Activated T-cell treated with anti-CD3 and anti-CD28 coated beads, Interleukin-2, amount 50 U/mL, for 72 hours (primary cell): Measurements from ENCODE around the gene LST1. TPM values are rescaled to one million over a fixed set of nuclear protein-coding genes. Genes with fewer than 3 reads are reported as not detected.

Source experiments
- ATAC-seq, 2 donors: fragments of 150-1000 bp; cut with Tn5 transposase; replicated peaks in 1 of 2; 2 replicates each; pipeline ENCODE4 v1.10.0; 2021; ENCODE audit warnings: moderate library complexity in 2 of 2, mild to moderate bottlenecking in 1 of 2
- DNase-seq, 2 donors: peaks; one replicate each; pipeline ENCODE4 v3.0.0; 2021 to 2022; ENCODE audit warnings: mixed read lengths in 1 of 2
- H3K27ac Mint-ChIP-seq: one replicate; pipeline ENCODE4 v1.8.0; 2022; ENCODE audit warnings: mild to moderate bottlenecking, moderate library complexity, mixed read lengths
- H3K27me3 Mint-ChIP-seq: one replicate; pipeline ENCODE4 v1.8.0; 2022; ENCODE audit warnings: low read depth, mixed read lengths
- H3K36me3 Mint-ChIP-seq, 2 donors: one replicate each; pipeline ENCODE4 v1.8.0; 2022; ENCODE audit warnings: mixed read lengths in 2 of 2, mild to moderate bottlenecking in 1 of 2; ENCODE audit not compliant: insufficient read depth in 2 of 2
- H3K4me1 Mint-ChIP-seq: one replicate; pipeline ENCODE4 v1.8.0; 2022; ENCODE audit warnings: low read depth, mixed read lengths
- H3K4me3 Mint-ChIP-seq, 2 donors: one replicate each; pipeline ENCODE4 v1.8.0; 2022; ENCODE audit warnings: mild to moderate bottlenecking in 2 of 2, mixed read lengths in 2 of 2, moderate library complexity in 2 of 2
- H3K9me3 Mint-ChIP-seq, 2 donors: one replicate each; pipeline ENCODE4 v1.8.0; 2022; ENCODE audit warnings: mixed read lengths in 2 of 2
- total RNA-seq, 2 donors: library from RNA; stranded (reverse); gene quantifications; one replicate each; pipeline ENCODE4 v1.2.3, GENCODE V29; 2022

LST1 gene
- total RNA-seq, 2 donors from 2014 or later = 24.6 to 27.0 TPM

DNA sequence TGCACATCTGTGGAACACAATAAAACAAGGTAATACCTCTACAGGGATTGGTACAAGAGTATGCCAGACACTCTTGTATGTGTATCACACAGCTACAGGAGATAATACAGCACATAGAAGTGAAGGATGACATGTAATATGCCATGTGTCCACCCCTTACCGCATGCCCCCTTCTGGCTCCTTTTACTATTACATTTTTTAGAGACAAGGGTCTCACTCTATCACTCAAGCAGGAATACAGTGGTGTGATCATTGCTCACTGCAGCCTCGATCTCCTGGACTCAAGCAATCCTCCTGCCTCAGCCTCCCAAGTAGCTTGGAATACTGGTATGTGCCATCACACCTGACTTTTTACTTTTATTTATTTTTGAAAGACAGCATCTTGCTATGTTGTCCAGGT, 10.9 kb downstream of the LST1 start:
- DNase-seq (peak; percentile 41 to 55), ATAC-seq (peak; percentile 62)
- H3K36me3 Mint-ChIP-seq = peaks cover 0 to 4% of the 10 kb centered on the region in 2 donors
- H3K4me3 Mint-ChIP-seq = no peak overlapping the region
- peaks cover 47% of the 10 kb centered on the region for H3K4me1 Mint-ChIP-seq
- no peaks in the 10 kb centered on the region for H3K27me3 Mint-ChIP-seq
- no peak overlapping the region for H3K27ac Mint-ChIP-seq
- H3K9me3 Mint-ChIP-seq = no peaks in the 10 kb centered on the region

DNA sequence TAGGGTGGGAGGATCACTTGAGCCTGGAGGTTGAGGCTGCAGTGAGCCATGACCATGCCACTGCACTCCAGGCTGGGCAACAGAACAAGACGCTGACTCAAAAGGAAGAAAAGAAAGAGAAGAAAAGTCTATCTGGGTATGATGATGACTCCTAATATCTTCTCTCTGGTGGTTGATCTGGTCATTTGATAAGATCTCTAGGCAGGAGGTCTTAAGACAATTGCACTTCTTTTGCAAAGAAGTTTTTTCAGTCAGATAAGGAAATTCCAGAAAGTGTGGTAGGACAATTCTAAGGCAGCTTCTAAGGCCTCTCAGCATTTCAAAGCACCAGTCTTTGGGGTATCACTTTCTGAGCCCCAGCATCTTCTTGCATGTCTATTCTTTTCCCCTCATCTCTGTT, 21.2 kb downstream of the LST1 start:
- no peak overlapping the region for H3K27ac Mint-ChIP-seq
- no peaks in the 10 kb centered on the region for H3K27me3 Mint-ChIP-seq
- no peaks in the 10 kb centered on the region for H3K4me1 Mint-ChIP-seq
- DNase-seq (no peak), ATAC-seq (no peak)
- no peak overlapping the region for H3K4me3 Mint-ChIP-seq
- no peaks in the 10 kb centered on the region for H3K36me3 Mint-ChIP-seq
- H3K9me3 Mint-ChIP-seq = no peaks in the 10 kb centered on the region

DNA sequence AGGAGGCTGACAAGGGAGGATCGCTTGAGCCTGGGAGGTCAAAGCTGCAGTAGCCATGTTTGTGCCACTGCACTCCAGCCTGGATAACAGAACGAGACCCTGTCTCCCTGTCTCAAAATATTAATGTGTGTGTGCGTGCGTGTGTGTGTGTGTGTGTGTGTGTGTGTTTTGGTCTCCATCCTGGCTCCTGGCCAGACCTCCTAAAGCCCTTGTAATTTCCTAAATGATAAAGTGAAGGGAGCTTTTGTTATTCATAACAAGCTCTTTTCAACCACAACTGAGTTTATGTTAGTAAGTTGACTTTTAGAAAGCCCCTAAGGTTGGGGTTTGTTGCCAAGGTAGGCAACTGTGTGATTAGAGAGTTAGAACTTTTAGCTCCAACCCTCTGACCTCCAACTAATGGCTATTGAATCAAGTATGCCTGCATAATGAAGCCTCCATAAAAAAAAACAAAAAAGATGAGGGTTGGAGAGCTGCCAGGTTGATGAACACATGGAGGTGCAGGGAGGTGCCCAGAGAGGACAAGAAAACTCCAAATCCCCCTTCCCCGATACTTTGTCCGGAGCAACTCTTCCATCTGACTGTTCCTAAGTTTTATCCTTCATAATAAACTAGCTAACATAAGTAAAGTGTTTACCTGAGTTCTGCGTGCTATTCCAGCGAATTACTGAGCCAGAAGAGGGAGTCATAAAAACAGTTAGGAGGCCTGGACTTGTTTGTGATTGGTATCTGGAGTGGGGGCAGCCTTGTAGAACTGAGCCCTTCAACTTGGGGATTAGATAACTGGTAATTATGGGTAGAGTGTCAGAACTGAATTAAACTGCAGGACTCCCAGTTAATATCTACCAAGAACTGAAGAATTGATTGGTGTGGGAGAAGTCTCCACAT, 23.7 kb downstream of the LST1 start:
- ATAC-seq (no peak), DNase-seq (no peak)
- Mint-ChIP-seq H3K36me3 (no peaks in the 10 kb centered on the region), H3K27me3 (no peaks in the 10 kb centered on the region), H3K9me3 (no peaks in the 10 kb centered on the region), H3K27ac (no peak overlapping the region), H3K4me1 (peaks cover 2% of the 10 kb centered on the region), H3K4me3 (no peak overlapping the region)

- Mint-ChIP-seq H3K4me3 (no peak overlapping the region), H3K27me3 (no peaks in the 10 kb centered on the region), H3K9me3 (no peaks in the 10 kb centered on the region), H3K27ac (no peak overlapping the region), H3K4me1 (peaks cover 14% of the 10 kb centered on the region), H3K36me3 (no peaks in the 10 kb centered on the region)
- DNase-seq (no peak), ATAC-seq (no peak)
Measured at GRCh38 chr6:31610968-31611367, 24.9 kb downstream of the LST1 start.

DNA sequence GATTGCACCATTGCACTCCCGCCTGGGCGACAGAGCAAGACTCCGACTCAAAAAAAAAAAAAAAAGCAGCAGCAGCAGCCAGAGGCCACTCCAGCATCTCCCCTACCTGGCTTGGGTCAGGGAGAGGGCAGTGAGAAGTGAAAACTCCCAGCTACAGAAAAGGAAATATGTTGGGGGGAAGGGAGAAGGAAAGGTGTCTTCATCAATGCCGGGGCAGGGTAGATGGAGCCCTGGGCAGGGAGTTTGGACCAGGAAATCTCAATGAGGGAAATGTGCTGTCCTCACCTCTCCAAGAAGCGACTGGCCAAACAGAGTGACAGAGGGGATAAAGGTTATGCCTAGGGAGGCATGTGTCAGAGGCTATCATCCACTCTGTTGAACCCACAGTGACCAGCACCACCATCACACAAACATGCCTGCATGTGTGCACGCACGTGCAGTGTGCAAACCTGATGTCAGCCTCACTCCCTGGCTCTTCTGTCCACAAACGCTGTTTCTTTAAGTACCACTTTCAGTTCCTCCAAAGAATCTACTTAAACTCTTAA, 28.1 kb downstream of the LST1 start:
- Mint-ChIP-seq H3K4me3 (no peak overlapping the region), H3K4me1 (peaks cover 44% of the 10 kb centered on the region), H3K36me3 (no peaks in the 10 kb centered on the region), H3K27me3 (no peaks in the 10 kb centered on the region), H3K27ac (no peak overlapping the region), H3K9me3 (no peaks in the 10 kb centered on the region)
- no peak for DNase-seq
- no peak for ATAC-seq

GRCh38 chr6:31614684-31615578, 28.9 kb downstream of the LST1 start, which contains the start of gene AIF1:
Gene AIF1 (plus strand): TSS chr6:31615234. CDS start chr6:31615330, 96 bp downstream.
- peaks cover 44% of the 10 kb centered on the region for H3K4me1 Mint-ChIP-seq
- no peaks in the 10 kb centered on the region for H3K27me3 Mint-ChIP-seq
- ATAC-seq = no peak
- H3K9me3 Mint-ChIP-seq = no peaks in the 10 kb centered on the region
- no peaks in the 10 kb centered on the region for H3K36me3 Mint-ChIP-seq
- H3K27ac Mint-ChIP-seq = peak within 1 kb of the TSS; percentile 66
- H3K4me3 Mint-ChIP-seq = peak within 1 kb of the TSS; percentile 75 to 88
- no peak for DNase-seq

GRCh38 chr6:31615748-31616147, 29.7 kb downstream of the LST1 start:
- Mint-ChIP-seq H3K4me1 (peaks cover 44% of the 10 kb centered on the region), H3K4me3 (peak overlapping the region; percentile 75 to 88), H3K27me3 (no peaks in the 10 kb centered on the region), H3K9me3 (no peaks in the 10 kb centered on the region), H3K36me3 (no peaks in the 10 kb centered on the region), H3K27ac (peak overlapping the region; percentile 66)
- DNase-seq (peak; percentile 49 to 52), ATAC-seq (no peak)

- H3K27ac Mint-ChIP-seq = peak overlapping the region; percentile 66
- H3K4me1 Mint-ChIP-seq = peaks cover 50% of the 10 kb centered on the region
- H3K36me3 Mint-ChIP-seq = peaks cover 7 to 10% of the 10 kb centered on the region in 2 donors
- no peak for ATAC-seq
- no peaks in the 10 kb centered on the region for H3K9me3 Mint-ChIP-seq
- H3K27me3 Mint-ChIP-seq = no peaks in the 10 kb centered on the region
- H3K4me3 Mint-ChIP-seq = peak overlapping the region; percentile 75 to 88
- DNase-seq = no peak
Measured at GRCh38 chr6:31617010-31617409, 30.9 kb downstream of the LST1 start.

- peak overlapping the region; percentile 81 for H3K27ac Mint-ChIP-seq
Measured at GRCh38 chr6:31619805-31620585, 33.9 kb downstream of the LST1 start.

GRCh38 chr6:31620586-31621319, 34.7 kb downstream of the LST1 start, which contains the start of gene PRRC2A:
Gene PRRC2A (plus strand): TSS chr6:31620715. CDS start chr6:31622790, 2,075 bp downstream.
- DNase-seq = peak; percentile 85 to 97
- Mint-ChIP-seq H3K4me1 (peaks cover 51% of the 10 kb centered on the region), H3K36me3 (peaks cover 15 to 32% of the 10 kb centered on the region in 2 donors)

More at GRCh38 chr6:31619805-31620585, 33.9 kb downstream of the LST1 start:
- H3K27me3 Mint-ChIP-seq = no peaks in the 10 kb centered on the region
- H3K36me3 Mint-ChIP-seq = peaks cover 15 to 28% of the 10 kb centered on the region in 2 donors
- peaks cover 54% of the 10 kb centered on the region for H3K4me1 Mint-ChIP-seq
- peak overlapping the region; percentile 77 to 85 for H3K4me3 Mint-ChIP-seq
- H3K9me3 Mint-ChIP-seq = no peaks in the 10 kb centered on the region
- peak; percentile 98 to 99 for DNase-seq
- peak; percentile 84 to 88 for ATAC-seq

DNA sequence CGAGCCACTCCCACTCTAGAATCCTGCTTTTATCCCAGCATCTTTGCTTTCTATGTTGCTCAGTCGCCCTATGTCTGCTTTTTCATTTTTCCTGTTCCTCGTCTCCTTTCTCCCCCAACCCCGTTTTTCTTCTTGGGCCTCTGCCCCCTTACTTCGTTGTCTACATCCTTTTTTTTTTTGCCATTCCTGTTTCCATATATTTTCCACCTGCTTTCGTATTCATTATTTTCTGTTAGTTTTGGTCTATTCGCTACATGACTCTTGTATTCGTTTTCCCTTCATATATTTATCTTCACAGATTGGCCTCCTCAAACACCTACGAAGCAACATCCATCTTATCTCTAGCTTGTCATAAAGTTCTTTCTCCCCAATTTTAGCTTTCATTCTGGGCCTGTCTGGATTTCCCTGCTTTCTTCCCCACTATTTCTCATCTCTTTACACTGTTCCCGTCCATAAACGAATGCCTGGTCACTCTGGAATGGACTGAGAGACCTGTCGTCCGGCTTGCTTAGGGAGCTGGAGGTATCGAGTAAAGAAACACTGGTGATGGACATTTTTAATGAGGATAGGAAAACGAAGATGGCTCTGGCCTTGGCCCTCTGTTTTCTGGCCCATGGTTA, 35.4 kb downstream of the LST1 start:
- Mint-ChIP-seq H3K4me3 (peak overlapping the region; percentile 85 to 97), H3K36me3 (peaks cover 18 to 39% of the 10 kb centered on the region in 2 donors), H3K27me3 (no peaks in the 10 kb centered on the region), H3K4me1 (peaks cover 45% of the 10 kb centered on the region), H3K27ac (peak overlapping the region; percentile 98), H3K9me3 (no peaks in the 10 kb centered on the region)
- DNase-seq (no peak), ATAC-seq (no peak)

More at GRCh38 chr6:31620586-31621319, 34.7 kb downstream of the LST1 start, which contains the start of gene PRRC2A:
- peak; percentile 36 to 67 for ATAC-seq
- Mint-ChIP-seq H3K27me3 (no peaks in the 10 kb centered on the region), H3K9me3 (no peaks in the 10 kb centered on the region), H3K4me3 (peak within 1 kb of the TSS; percentile 85 to 97), H3K27ac (peak within 1 kb of the TSS; percentile 98)
